Measurements from ENCODE around the gene MRS2. TPM values are rescaled to one million over a fixed set of nuclear protein-coding genes. Genes with fewer than 3 reads are reported as not detected.

The MRS2 gene, protein sequence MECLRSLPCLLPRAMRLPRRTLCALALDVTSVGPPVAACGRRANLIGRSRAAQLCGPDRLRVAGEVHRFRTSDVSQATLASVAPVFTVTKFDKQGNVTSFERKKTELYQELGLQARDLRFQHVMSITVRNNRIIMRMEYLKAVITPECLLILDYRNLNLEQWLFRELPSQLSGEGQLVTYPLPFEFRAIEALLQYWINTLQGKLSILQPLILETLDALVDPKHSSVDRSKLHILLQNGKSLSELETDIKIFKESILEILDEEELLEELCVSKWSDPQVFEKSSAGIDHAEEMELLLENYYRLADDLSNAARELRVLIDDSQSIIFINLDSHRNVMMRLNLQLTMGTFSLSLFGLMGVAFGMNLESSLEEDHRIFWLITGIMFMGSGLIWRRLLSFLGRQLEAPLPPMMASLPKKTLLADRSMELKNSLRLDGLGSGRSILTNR
- total RNA-seq, result 10 to 100 TPM; 17.3 to 19.0 TPM

GRCh38 chr6:24402697-24403500 lies at the start of gene MRS2:
Gene MRS2 (plus strand): TSS chr6:24402936. CDS start chr6:24403047, 111 bp downstream.

DNA sequence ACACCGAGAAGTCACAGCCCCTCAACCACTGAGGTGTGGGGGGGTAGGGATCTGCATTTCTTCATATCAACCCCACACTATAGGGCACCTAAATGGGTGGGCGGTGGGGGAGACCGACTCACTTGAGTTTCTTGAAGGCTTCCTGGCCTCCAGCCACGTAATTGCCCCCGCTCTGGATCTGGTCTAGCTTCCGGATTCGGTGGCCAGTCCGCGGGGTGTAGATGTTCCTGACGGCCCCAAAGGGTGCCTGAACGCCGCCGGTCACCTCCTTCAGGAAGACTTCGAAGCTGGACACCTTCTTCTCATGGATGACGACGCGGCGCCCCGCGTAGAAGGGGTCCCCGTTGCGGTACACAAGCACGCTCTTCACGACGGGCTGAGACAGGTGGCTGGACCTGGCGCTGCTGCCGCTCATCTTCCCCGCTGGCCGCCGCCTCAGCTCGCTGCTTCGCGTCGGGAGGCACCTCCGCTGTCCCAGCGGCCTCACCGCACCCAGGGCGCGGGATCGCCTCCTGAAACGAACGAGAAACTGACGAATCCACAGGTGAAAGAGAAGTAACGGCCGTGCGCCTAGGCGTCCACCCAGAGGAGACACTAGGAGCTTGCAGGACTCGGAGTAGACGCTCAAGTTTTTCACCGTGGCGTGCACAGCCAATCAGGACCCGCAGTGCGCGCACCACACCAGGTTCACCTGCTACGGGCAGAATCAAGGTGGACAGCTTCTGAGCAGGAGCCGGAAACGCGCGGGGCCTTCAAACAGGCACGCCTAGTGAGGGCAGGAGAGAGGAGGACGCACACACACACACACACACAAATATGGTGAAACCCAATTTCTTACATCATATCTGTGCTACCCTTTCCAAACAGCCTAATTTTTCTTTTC lies 45.2 kb upstream of the MRS2 start, which contains the start of gene DCDC2:
DCDC2 (minus strand) TSS at position 724 of the 883 bp plus-strand sequence; CDS start at position 415, 309 bp downstream.

Other genes starting within 250 kb of the MRS2 start
- gene DCDC2, start 44.9 kb upstream of the MRS2 start, total RNA-seq, result not detected
- not detected for gene GPLD1, start 86.6 kb downstream of the MRS2 start, total RNA-seq
- gene ALDH5A1, start 92.0 kb downstream of the MRS2 start, total RNA-seq, result 1 to 10 TPM; 3.6 to 4.5 TPM
- gene KIAA0319, start 243.3 kb downstream of the MRS2 start, total RNA-seq, result under 1 TPM; 0.05 TPM